GM19193 (cell line): ENCODE measurements around the gene PLCL2.

ENCODE experiments used
- POLR2A ChIP-seq: IDR thresholded peaks from 4 replicates; pipeline ENCODE4 v1.6.1; 2011; ENCODE audit not compliant: insufficient read depth, insufficient read length; ENCODE audit errors: extremely low read depth

The PLCL2 gene

GRCh38 chr3:16912400-16913263 is 27.9 kb downstream of the PLCL2 start:
- TF ChIP-seq POLR2A, result no peak

- TF ChIP-seq POLR2A, result no peak
Measured at GRCh38 chr3:16913264-16913580, 28.5 kb downstream of the PLCL2 start.

- no peak for TF ChIP-seq POLR2A
Measured at GRCh38 chr3:16916840-16917239, 32.1 kb downstream of the PLCL2 start.

- no peak for TF ChIP-seq POLR2A
Measured at GRCh38 chr3:16917256-16917935, 32.6 kb downstream of the PLCL2 start.

- no peak for TF ChIP-seq POLR2A
Measured at GRCh38 chr3:16917980-16918682, 33.4 kb downstream of the PLCL2 start.

GRCh38 chr3:16918683-16919025 is 33.9 kb downstream of the PLCL2 start:
- TF ChIP-seq POLR2A, result no peak

GRCh38 chr3:16923112-16923511 is 38.4 kb downstream of the PLCL2 start:
- TF ChIP-seq POLR2A, result no peak

GRCh38 chr3:16927485-16927884 is 42.7 kb downstream of the PLCL2 start:
- no peak for TF ChIP-seq POLR2A

GRCh38 chr3:16928386-16929132 is 43.8 kb downstream of the PLCL2 start:
- no peak for TF ChIP-seq POLR2A

GRCh38 chr3:16929311-16929710 is 44.6 kb downstream of the PLCL2 start:
- no peak for TF ChIP-seq POLR2A

GRCh38 chr3:16932877-16933276 is 48.1 kb downstream of the PLCL2 start:
- TF ChIP-seq POLR2A, result no peak

GRCh38 chr3:16935781-16936180 is 51.0 kb downstream of the PLCL2 start:
- no peak for TF ChIP-seq POLR2A

GRCh38 chr3:16936233-16936632 is 51.5 kb downstream of the PLCL2 start:
- TF ChIP-seq POLR2A, result no peak

GRCh38 chr3:16936676-16937230 is 52.0 kb downstream of the PLCL2 start:
- no peak for TF ChIP-seq POLR2A

GRCh38 chr3:16937326-16937845 is 52.6 kb downstream of the PLCL2 start:
- TF ChIP-seq POLR2A, result no peak
